Keratinocyte (primary cell): ENCODE measurements around the gene IL1RAPL2. TPM values are rescaled to one million over a fixed set of nuclear protein-coding genes. Genes with fewer than 3 reads are reported as not detected.

Experiments
- DNase-seq: peaks from one replicate; pipeline ENCODE4 v3.0.0-alpha.2; 2011; ENCODE audit warnings: low read depth, missing footprints, low spot score
- FAIRE-seq: peaks from 2 replicates; lab custom pipeline; 2011; peaks lifted over from hg19 to GRCh38; lab: Jason Lieb, UNC
- H2AFZ ChIP-seq: 2 replicates; pipeline ENCODE4 v1.6.0; 2012; ENCODE audit warnings: low read length, control low read depth, inconsistent platforms; ENCODE audit not compliant: control insufficient read depth
- H3K27ac ChIP-seq: 2 replicates; pipeline ENCODE4 v1.5.1; 2011; ENCODE audit warnings: low read length; ENCODE audit not compliant: control insufficient read depth, insufficient read depth
- H3K27me3 ChIP-seq: 3 replicates; pipeline ENCODE4 v1.6.0; 2011; ENCODE audit warnings: low read length; ENCODE audit not compliant: control insufficient read depth, insufficient read depth; ENCODE audit errors: extremely low read depth
- H3K36me3 ChIP-seq, 2 experiments: 2 replicates in 1 of 2; 3 replicates in 1 of 2; pipeline ENCODE4 v1.5.1; 2011; ENCODE audit warnings: low read length in 2 of 2, mild to moderate bottlenecking in 1 of 2; ENCODE audit not compliant: control insufficient read depth in 2 of 2, insufficient read depth in 2 of 2; ENCODE audit errors: extremely low read depth in 1 of 2
- H3K4me1 ChIP-seq: 3 replicates; pipeline ENCODE4 v1.5.1; 2011; ENCODE audit warnings: low read length; ENCODE audit not compliant: control insufficient read depth, insufficient read depth; ENCODE audit errors: extremely low read depth
- H3K4me2 ChIP-seq: 3 replicates; pipeline ENCODE4 v1.6.0; 2011; ENCODE audit warnings: low read depth, low read length; ENCODE audit not compliant: control insufficient read depth, insufficient read depth; ENCODE audit errors: extremely low read depth
- H3K4me3 ChIP-seq, 3 experiments: fragments of 200-600 bp in 1 of 3; sonication (generic) in 1 of 3; 2 replicates in 2 of 3; 3 replicates in 1 of 3; pipeline ENCODE4 v1.5.1; 2011 to 2016; ENCODE audit warnings: low read length in 3 of 3, mild to moderate bottlenecking in 3 of 3, control low read depth in 2 of 3, inconsistent platforms in 1 of 3, low read depth in 1 of 3, mixed read lengths in 1 of 3, mixed run types in 1 of 3, moderate library complexity in 1 of 3; ENCODE audit not compliant: control insufficient read depth in 2 of 3, insufficient read depth in 2 of 3; ENCODE audit errors: extremely low read depth in 1 of 3
- H3K79me2 ChIP-seq: 2 replicates; pipeline ENCODE4 v1.6.0; 2012; ENCODE audit warnings: low read length; ENCODE audit not compliant: control insufficient read depth, insufficient read depth
- H3K9ac ChIP-seq: 3 replicates; pipeline ENCODE4 v1.6.0; 2011; ENCODE audit warnings: low read length; ENCODE audit not compliant: control insufficient read depth, insufficient read depth; ENCODE audit errors: extremely low read depth
- H3K9me1 ChIP-seq: 3 replicates; pipeline ENCODE4 v1.6.0; 2011; ENCODE audit warnings: low read length; ENCODE audit not compliant: control insufficient read depth, insufficient read depth; ENCODE audit errors: extremely low read depth
- H3K9me3 ChIP-seq: 2 replicates; pipeline ENCODE4 v1.5.1; 2012; ENCODE audit warnings: low read depth, low read length; ENCODE audit not compliant: control insufficient read depth
- H4K20me1 ChIP-seq: 3 replicates; pipeline ENCODE4 v1.6.0; 2011; ENCODE audit warnings: low read length; ENCODE audit not compliant: control insufficient read depth, insufficient read depth; ENCODE audit errors: extremely low read depth
- CTCF ChIP-seq, 3 experiments: IDR thresholded peaks in 1 of 3; conservative IDR thresholded peaks in 1 of 3; optimal IDR thresholded peaks in 1 of 3; 2 replicates in 2 of 3; 3 replicates in 1 of 3; pipeline versions ENCODE3 to v1.5.1; 2011; ENCODE audit warnings: low read length in 3 of 3, mild to moderate bottlenecking in 3 of 3, moderate library complexity in 2 of 3, control low read depth in 1 of 3, inconsistent platforms in 1 of 3; ENCODE audit not compliant: insufficient read depth in 2 of 3; ENCODE audit errors: extremely low read depth in 1 of 3
- EZH2 ChIP-seq: IDR thresholded peaks from one replicate; pipeline ENCODE4 v1.6.1; 2012; ENCODE audit warnings: inconsistent platforms, mild to moderate bottlenecking, low read length, moderate library complexity
- dilution Hi-C: fragments of 300-500 bp; cut with MboI; formaldehyde crosslinking; loops from one replicate; pipeline ENCODE4 v1.7.0; 2020; ENCODE audit warnings: low sequenced_read_pairs; ENCODE audit not compliant: extremely low pct_ligation_motif_present
- polyA plus RNA-seq, 5 experiments: library from polyadenylated mRNA; depleted of rRNA in 3 of 5; stranded (reverse) in 3 of 5; stranded (forward) in 1 of 5; unstranded in 1 of 5; fragments of >200 nt; gene quantifications; 1 replicate in 1 of 5; 2 replicates in 3 of 5; 3 replicates in 1 of 5; pipeline versions ENCODE4 v1.2.1 to v1.2.3, GENCODE V29; 2011 to 2012; ENCODE audit warnings: missing spikeins in 2 of 5, low read depth in 1 of 5, low replicate concordance in 1 of 5

IL1RAPL2 gene
- polyA plus RNA-seq, 1 donor (not counting 4 experiments of a cell fraction or from before 2014, with no cell fraction given): 0.24 TPM

- H3K9ac ChIP-seq: no peak overlapping the region
- dilution Hi-C loops: no loop called here
- no peak overlapping the region for H3K27ac ChIP-seq
- H3K4me1 ChIP-seq: no peaks in the 10 kb centered on the region
- H3K9me3 ChIP-seq: no peaks in the 10 kb centered on the region
- no peaks in the 10 kb centered on the region for H4K20me1 ChIP-seq
- no peaks in the 10 kb centered on the region for H3K79me2 ChIP-seq
- peak; percentile 32 for FAIRE-seq
- H2AFZ ChIP-seq: no peak overlapping the region
- H3K36me3 ChIP-seq: no peaks in the 10 kb centered on the region
- H3K4me2 ChIP-seq: no peak overlapping the region
- no peaks in the 10 kb centered on the region for H3K27me3 ChIP-seq
- TF ChIP-seq CTCF (optimal IDR thresholded peaks at IDR 0.05 in 1 of 3, IDR thresholded peaks at IDR 0.05 in 1 of 3, conservative IDR thresholded peaks at IDR 0.05 in 1 of 3; ENCODE audit: extremely low read depth in 1 of 3, insufficient read depth in 2 of 3, low read length in 3 of 3): no peak
- TF ChIP-seq EZH2: no peak
- H3K4me3 ChIP-seq: no peak overlapping the region
- H3K9me1 ChIP-seq: no peaks in the 10 kb centered on the region
- DNase-seq: no peak
These were observed 584.6 kb downstream of the IL1RAPL2 start for GRCh38 chrX:105150557-105150956.

GRCh38 chrX:105167233-105167632 is 601.2 kb downstream of the IL1RAPL2 start:
- Histone ChIP-seq H2AFZ (no peak overlapping the region), H3K27me3 (peaks cover 6% of the 10 kb centered on the region), H3K36me3 (no peaks in the 10 kb centered on the region), H3K27ac (no peak overlapping the region), H3K79me2 (no peaks in the 10 kb centered on the region), H3K4me2 (no peak overlapping the region), H3K9me3 (no peaks in the 10 kb centered on the region), H3K9me1 (no peaks in the 10 kb centered on the region), H3K4me1 (no peaks in the 10 kb centered on the region), H3K9ac (no peak overlapping the region), H4K20me1 (no peaks in the 10 kb centered on the region), H3K4me3 (no peak overlapping the region)
- no peak for DNase-seq
- TF ChIP-seq CTCF (optimal IDR thresholded peaks at IDR 0.05 in 1 of 3, IDR thresholded peaks at IDR 0.05 in 1 of 3, conservative IDR thresholded peaks at IDR 0.05 in 1 of 3; ENCODE audit: extremely low read depth in 1 of 3, insufficient read depth in 2 of 3, low read length in 3 of 3): no peak
- TF ChIP-seq EZH2: no peak
- FAIRE-seq: no peak
- dilution Hi-C loops: no loop called here
